B cell (primary cell): ENCODE data around the gene NOS1AP. TPM values are rescaled to one million over a fixed set of nuclear protein-coding genes. Genes with fewer than 3 reads are reported as not detected.

Experiments
- ATAC-seq: fragments of 200-7000 bp; cut with Tn5 transposase; one replicate; pipeline ENCODE4 v1.10.0; 2021; ENCODE audit warnings: low read depth, mild to moderate bottlenecking, moderate number of reproducible peaks, moderate library complexity
- CTCF ChIA-PET: fragments of 350-600 bp; sonication (Branson Sonifier 250); formaldehyde crosslinking; loops from one replicate; lab custom pipeline; 2021; ENCODE audit warnings: antibody characterized with exemption, inconsistent platforms; lab: Charles Lee
- POLR2A ChIA-PET: fragments of 350-600 bp; sonication (Branson Sonifier 250); formaldehyde crosslinking; loops from one replicate; lab custom pipeline; 2021; ENCODE audit warnings: antibody characterized with exemption; lab: Charles Lee
- DNase-seq: peaks from one replicate; pipeline ENCODE4 v3.0.0; 2013
- H2AFZ ChIP-seq: 2 replicates; pipeline ENCODE4 v1.6.1; 2012; ENCODE audit warnings: mild to moderate bottlenecking, low read depth, low read length; ENCODE audit not compliant: insufficient read depth, poor library complexity, severe bottlenecking
- H3K27ac ChIP-seq, 2 donors: 1 replicate in 1 of 2; 2 replicates in 1 of 2; pipeline ENCODE4 v1.5.1; 2012 to 2013; ENCODE audit warnings: low read length in 2 of 2, mild to moderate bottlenecking in 2 of 2, moderate library complexity in 1 of 2
- H3K27me3 ChIP-seq, 4 experiments: fragments of 200-600 bp in 1 of 4; sonication (generic) in 1 of 4; replicated peaks in 1 of 4; 1 replicate in 2 of 4; 2 replicates in 2 of 4; pipeline versions ENCODE4 v1.6.1 to v1.7.0; 2013 to 2016; ENCODE audit warnings: low read length in 3 of 4, mild to moderate bottlenecking in 2 of 4, mixed read lengths in 1 of 4, moderate library complexity in 1 of 4; ENCODE audit not compliant: insufficient read depth in 4 of 4, control insufficient read depth in 3 of 4; ENCODE audit errors: control extremely low read depth in 1 of 4
- H3K36me3 ChIP-seq, 2 experiments: replicated peaks in 1 of 2; 1 replicate in 1 of 2; 2 replicates in 1 of 2; pipeline versions ENCODE4 v1.6.1 to v1.7.1; 2013; ENCODE audit warnings: low read length in 1 of 2; ENCODE audit not compliant: insufficient read depth in 2 of 2, control insufficient read depth in 1 of 2; ENCODE audit errors: control extremely low read depth in 1 of 2, extremely low read depth in 1 of 2
- H3K4me1 ChIP-seq, 2 donors: fragments of 200-600 bp in 1 of 2; sonication (generic) in 1 of 2; 1 replicate in 1 of 2; 2 replicates in 1 of 2; pipeline versions ENCODE4 v1.5.1 to v1.6.1; 2013 to 2017; ENCODE audit warnings: low read length in 2 of 2; ENCODE audit not compliant: control insufficient read depth in 2 of 2, insufficient read depth in 2 of 2
- H3K4me2 ChIP-seq: replicated peaks from 2 replicates; pipeline ENCODE3; 2012; ENCODE audit warnings: mild to moderate bottlenecking, low read depth, low read length; ENCODE audit not compliant: poor library complexity, severe bottlenecking
- H3K4me3 ChIP-seq, 5 experiments: fragments of 200-600 bp in 1 of 5; sonication (generic) in 1 of 5; 1 replicate in 3 of 5; 2 replicates in 2 of 5; pipeline versions ENCODE4 v1.5.1 to v1.7.0; 2011 to 2016; ENCODE audit warnings: low read length in 4 of 5, mild to moderate bottlenecking in 4 of 5, low read depth in 2 of 5, control low read depth in 1 of 5, moderate library complexity in 1 of 5; ENCODE audit not compliant: insufficient read depth in 1 of 5; ENCODE audit errors: control extremely low read depth in 1 of 5, extremely low read depth in 1 of 5
- H3K79me2 ChIP-seq: fragments of 200-600 bp; sonication (generic); one replicate; pipeline ENCODE4 v1.6.0; 2016; ENCODE audit warnings: low read length; ENCODE audit not compliant: control insufficient read depth, insufficient read depth
- H3K9ac ChIP-seq: fragments of 200-600 bp; sonication (generic); 2 replicates; pipeline ENCODE4 v1.6.1; 2017; ENCODE audit warnings: mild to moderate bottlenecking, low read length, moderate library complexity
- H3K9me3 ChIP-seq, 3 donors: one replicate each; pipeline versions ENCODE4 v1.6.1 to v1.7.1; 2013; ENCODE audit warnings: low read length in 2 of 3; ENCODE audit not compliant: control insufficient read depth in 2 of 3, insufficient read depth in 1 of 3; ENCODE audit errors: control extremely low read depth in 1 of 3
- H4K20me1 ChIP-seq: 2 replicates; pipeline ENCODE4 v1.6.0; 2012; ENCODE audit warnings: mild to moderate bottlenecking, low read length; ENCODE audit not compliant: insufficient read depth, control insufficient read depth, poor library complexity, severe bottlenecking
- H3K27ac Mint-ChIP-seq: one replicate; pipeline ENCODE4 v1.8.0; 2021; ENCODE audit warnings: mixed read lengths
- H3K27me3 Mint-ChIP-seq: one replicate; pipeline ENCODE4 v1.8.0; 2021; ENCODE audit warnings: mixed read lengths
- H3K4me1 Mint-ChIP-seq: one replicate; pipeline ENCODE4 v1.8.0; 2021; ENCODE audit warnings: mixed read lengths
- H3K4me3 Mint-ChIP-seq: one replicate; pipeline ENCODE4 v1.8.0; 2021; ENCODE audit warnings: mixed read lengths
- H3K9me3 Mint-ChIP-seq: one replicate; pipeline ENCODE4 v1.8.0; 2022; ENCODE audit warnings: mixed read lengths; ENCODE audit not compliant: insufficient read depth
- EZH2 ChIP-seq: IDR thresholded peaks from 2 replicates; pipeline ENCODE4 v1.6.1; 2012; ENCODE audit warnings: borderline replicate concordance, low read depth, mild to moderate bottlenecking, moderate library complexity, low read length; ENCODE audit not compliant: insufficient read depth, poor library complexity, severe bottlenecking
- WGBS: methylation state at CpG from one replicate; pipeline ENCODE4 v1.1.5; 2013; ENCODE audit warnings: missing lambda C conversion rate; ENCODE audit not compliant: insufficient coverage; 5-methylcytosine and 5-hydroxymethylcytosine counted together
- intact Hi-C: fragments of 100-400 bp; cut with micrococcal nuclease; formaldehyde crosslinking; loops from one replicate; pipeline ENCODE4 v1.10.0; 2022
- polyA plus RNA-seq: library from polyadenylated mRNA; depleted of rRNA; stranded (reverse); fragments of >200 nt; gene quantifications from 2 replicates; pipeline ENCODE4 v1.2.3, GENCODE V29; 2012
- total RNA-seq, 2 donors: library from RNA; stranded (reverse); fragments of 120-200 nt in 1 of 2; gene quantifications; 1 replicate in 1 of 2; 2 replicates in 1 of 2; pipeline versions ENCODE4 v1.2.3 to v1.2.4, GENCODE V29; 2013 to 2022
- TF ChIP-seq, protein P1 (sequence below): fragments of 200-600 bp; IDR thresholded peaks from one replicate; pipeline ENCODE4 v1.8.0; 2022; ENCODE audit warnings: antibody characterized with exemption, mild to moderate bottlenecking

The NOS1AP gene
- total and polyA plus RNA-seq, 2 donors (not counting 1 experiment from before 2014, with no cell fraction given), result 0.32 TPM; not detected in 1

DNA sequence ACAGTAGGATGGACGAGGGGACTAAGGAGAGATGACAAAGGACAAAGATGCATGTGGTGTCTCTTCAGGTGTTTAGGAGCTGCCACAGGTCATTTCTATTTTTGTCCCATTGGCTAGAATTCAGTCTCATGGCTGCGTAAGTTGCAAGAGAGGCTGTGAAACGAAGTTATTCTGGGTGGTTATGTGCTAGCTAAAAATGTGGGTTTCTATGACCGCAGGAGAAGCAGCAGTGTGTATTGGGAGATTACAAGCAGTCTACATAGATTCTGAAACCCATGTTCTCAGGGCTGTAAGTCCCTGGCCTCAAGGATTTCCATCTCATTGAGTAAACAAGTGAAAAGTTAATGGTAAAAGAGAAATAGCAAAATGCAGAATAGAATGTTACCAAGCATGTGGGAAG lies 196.5 kb downstream of the NOS1AP start:
- 92% methylated on average over 4 of the region's 4 CpGs for WGBS
- Mint-ChIP-seq H3K27me3 (peaks cover 31% of the 10 kb centered on the region), H3K4me1 (no peaks in the 10 kb centered on the region), H3K27ac (no peak overlapping the region), H3K4me3 (no peak overlapping the region), H3K9me3 (no peaks in the 10 kb centered on the region)
- no peak overlapping the region for H3K9ac ChIP-seq
- no peak overlapping the region for H3K4me3 ChIP-seq
- intact Hi-C loops, result no loop called here
- H3K4me1 ChIP-seq, result no peaks in the 10 kb centered on the region
- ATAC-seq, result no peak
- no peaks in the 10 kb centered on the region for H3K9me3 ChIP-seq
- H3K27me3 ChIP-seq, result no peaks in the 10 kb centered on the region
- no peak for DNase-seq
- no peaks in the 10 kb centered on the region for H4K20me1 ChIP-seq
- no peak overlapping the region for H3K4me2 ChIP-seq
- ChIA-PET POLR2A (no interaction called here), CTCF (no interaction called here)
- no peak overlapping the region for H2AFZ ChIP-seq
- H3K36me3 ChIP-seq, result no peaks in the 10 kb centered on the region
- TF ChIP-seq, protein P1, sequence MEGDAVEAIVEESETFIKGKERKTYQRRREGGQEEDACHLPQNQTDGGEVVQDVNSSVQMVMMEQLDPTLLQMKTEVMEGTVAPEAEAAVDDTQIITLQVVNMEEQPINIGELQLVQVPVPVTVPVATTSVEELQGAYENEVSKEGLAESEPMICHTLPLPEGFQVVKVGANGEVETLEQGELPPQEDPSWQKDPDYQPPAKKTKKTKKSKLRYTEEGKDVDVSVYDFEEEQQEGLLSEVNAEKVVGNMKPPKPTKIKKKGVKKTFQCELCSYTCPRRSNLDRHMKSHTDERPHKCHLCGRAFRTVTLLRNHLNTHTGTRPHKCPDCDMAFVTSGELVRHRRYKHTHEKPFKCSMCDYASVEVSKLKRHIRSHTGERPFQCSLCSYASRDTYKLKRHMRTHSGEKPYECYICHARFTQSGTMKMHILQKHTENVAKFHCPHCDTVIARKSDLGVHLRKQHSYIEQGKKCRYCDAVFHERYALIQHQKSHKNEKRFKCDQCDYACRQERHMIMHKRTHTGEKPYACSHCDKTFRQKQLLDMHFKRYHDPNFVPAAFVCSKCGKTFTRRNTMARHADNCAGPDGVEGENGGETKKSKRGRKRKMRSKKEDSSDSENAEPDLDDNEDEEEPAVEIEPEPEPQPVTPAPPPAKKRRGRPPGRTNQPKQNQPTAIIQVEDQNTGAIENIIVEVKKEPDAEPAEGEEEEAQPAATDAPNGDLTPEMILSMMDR, result no peak
- TF ChIP-seq EZH2, result no peak
- no peak overlapping the region for H3K27ac ChIP-seq
- no peaks in the 10 kb centered on the region for H3K79me2 ChIP-seq

DNA sequence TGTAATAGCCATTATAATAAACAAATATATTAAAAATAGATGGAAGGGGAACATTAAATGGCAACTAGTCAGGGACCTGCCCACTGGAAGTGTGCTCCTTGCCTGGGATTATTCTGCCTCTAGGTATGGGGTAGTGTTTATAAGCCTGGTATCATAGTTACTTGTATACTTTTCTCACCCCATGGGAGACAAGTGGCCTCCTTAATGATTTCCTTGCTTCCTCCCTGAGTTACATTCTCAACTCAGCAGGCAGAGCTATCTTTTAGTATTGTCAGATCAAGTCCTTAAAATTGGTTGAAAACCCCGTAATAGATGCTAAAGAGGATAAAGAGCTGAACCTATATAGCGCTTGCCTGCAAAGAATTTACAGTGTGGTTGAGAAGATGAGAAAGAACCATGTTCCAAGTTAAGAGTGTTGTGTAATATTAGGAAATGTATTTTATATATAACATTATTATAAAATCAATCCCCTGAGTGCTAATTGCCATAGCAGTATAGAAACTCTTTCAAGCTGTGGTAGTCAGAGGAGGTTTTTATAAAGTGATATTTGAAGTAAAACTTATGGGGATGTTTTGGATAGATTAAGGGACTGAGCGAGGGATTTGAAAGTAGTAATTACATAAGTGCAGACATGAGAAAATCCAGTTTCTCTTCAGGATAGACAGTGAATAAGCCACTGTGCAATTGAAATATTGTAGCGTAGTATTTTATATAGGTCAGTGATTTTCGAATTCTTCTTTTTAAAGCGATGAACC lies 200.7 kb downstream of the NOS1AP start:
- Histone ChIP-seq H4K20me1 (no peaks in the 10 kb centered on the region), H3K27me3 (no peaks in the 10 kb centered on the region), H3K4me1 (no peaks in the 10 kb centered on the region), H2AFZ (no peak overlapping the region), H3K9me3 (no peaks in the 10 kb centered on the region), H3K36me3 (no peaks in the 10 kb centered on the region), H3K27ac (no peak overlapping the region), H3K4me3 (no peak overlapping the region), H3K79me2 (no peaks in the 10 kb centered on the region), H3K9ac (no peak overlapping the region), H3K4me2 (no peak overlapping the region)
- no peak for ATAC-seq
- intact Hi-C loops, result no loop called here
- Mint-ChIP-seq H3K27me3 (peaks cover 22% of the 10 kb centered on the region), H3K27ac (no peak overlapping the region), H3K4me3 (no peak overlapping the region), H3K9me3 (no peaks in the 10 kb centered on the region), H3K4me1 (no peaks in the 10 kb centered on the region)
- no peak for DNase-seq
- TF ChIP-seq, protein P1, result no peak
- TF ChIP-seq EZH2, result no peak
- WGBS, result 91% methylated on average over 1 of the region's 6 CpGs
- ChIA-PET CTCF (no interaction called here), POLR2A (no interaction called here)
